Measurements from ENCODE around the gene ACSL3. TPM values are rescaled to one million over a fixed set of nuclear protein-coding genes. Genes with fewer than 3 reads are reported as not detected.
"Not testable (repeated sequence)": the region's sequence is repeated elsewhere in the genome, so short reads cannot be mapped to it uniquely, and the experiment has no call there.

ACSL3 gene
- total RNA-seq, 4 donors from 2014 or later, result 46.5 to 71.6 (median 52.1) TPM

DNA sequence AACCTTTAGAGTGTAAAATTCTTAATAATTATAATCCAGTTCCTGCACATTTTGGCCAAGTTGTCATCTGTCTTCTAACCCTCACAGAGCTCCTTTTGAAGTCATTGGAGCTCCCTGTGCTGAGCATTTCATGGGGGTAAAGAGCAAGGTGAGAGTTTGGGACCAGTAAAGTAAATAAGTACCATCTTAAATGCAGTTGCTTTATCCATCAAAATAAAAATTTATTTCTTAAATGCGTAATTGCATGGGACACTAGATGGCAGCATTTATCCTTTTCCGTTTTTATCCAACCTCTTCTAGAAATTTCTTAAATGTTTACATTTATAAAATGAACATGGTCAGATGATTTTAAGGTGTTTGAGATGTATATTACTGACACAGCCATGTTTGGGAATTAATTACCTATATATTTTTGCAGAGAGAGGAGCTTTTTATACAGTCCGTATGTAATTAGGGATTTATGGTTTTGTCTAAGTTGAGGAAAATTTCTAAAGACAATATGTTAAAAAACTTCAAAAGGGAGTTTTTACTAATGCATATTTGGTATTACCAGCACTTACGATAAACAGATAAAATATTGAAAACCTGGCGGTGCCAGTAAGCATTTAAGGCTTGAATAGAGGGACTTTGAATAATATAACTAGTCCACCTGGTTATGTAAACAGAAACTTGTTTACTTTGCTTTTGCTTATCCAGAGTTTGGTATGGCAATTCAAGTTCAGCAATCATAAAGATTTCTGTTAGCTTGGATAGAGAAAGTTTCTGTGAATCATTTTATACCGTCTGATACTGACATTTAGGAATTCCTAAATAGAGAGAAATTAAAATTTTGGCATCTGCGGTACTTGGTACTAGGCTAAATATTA, 54.5 kb downstream of the ACSL3 start:
- Histone ChIP-seq H3K9me3 (no peaks in the 10 kb centered on the region), H3K4me1 (peaks cover 0 to 52% (median 4%) of the 10 kb centered on the region in 3 donors), H3K36me3 (peaks cover 0 to 44% of the 10 kb centered on the region in 2 donors)

DNA sequence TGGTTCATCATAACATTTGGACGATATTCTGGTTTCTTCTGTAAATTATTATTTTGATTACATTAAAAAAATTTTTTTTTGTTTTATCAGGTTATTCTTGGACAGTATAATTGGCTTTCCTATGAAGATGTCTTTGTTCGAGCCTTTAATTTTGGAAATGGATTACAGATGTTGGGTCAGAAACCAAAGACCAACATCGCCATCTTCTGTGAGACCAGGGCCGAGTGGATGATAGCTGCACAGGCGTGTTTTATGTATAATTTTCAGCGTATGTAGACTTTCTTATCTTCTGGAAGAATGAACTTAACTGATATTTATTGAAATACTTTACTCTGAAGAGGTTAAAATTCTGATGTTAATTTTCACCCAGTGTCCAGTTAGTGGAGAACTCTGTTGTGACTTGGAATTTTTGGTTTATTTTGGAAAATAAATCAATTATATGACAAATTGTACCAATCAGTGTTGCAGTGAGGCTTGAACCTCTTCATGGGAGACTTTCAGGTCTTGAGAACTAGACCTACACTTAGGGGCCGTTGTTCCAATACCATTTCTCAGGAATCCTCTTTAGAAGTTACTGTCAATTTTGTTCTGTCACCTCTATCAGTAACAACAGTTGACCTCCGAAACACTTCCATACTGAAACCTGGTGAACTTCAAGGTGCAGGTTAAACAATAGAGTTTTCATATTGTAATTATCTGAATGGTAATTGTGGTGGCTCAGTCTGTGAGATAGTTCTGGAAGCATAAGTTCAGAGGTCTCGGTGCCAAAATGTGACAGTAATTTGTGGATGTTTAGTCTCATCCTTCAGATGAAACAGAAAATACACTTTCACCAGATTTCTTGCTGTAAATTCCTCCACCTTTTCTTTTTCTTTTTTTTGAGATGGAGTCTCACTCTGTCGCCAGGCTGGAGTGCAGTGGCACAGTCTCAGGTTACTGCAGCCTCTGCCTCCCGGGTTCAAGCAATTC, 55.7 kb downstream of the ACSL3 start:
- 77 to 78% methylated on average over 9 to 11 of the region's 11 CpGs for WGBS, 2 donors (ENCODE audit: low coverage in 1 of 2)

More for the DNA sequence above, 54.5 kb downstream of the ACSL3 start:
- TF ChIP-seq POLR2AphosphoS5 (IDR thresholded peaks at IDR 0.05), result no peak
- TF ChIP-seq, protein P1, sequence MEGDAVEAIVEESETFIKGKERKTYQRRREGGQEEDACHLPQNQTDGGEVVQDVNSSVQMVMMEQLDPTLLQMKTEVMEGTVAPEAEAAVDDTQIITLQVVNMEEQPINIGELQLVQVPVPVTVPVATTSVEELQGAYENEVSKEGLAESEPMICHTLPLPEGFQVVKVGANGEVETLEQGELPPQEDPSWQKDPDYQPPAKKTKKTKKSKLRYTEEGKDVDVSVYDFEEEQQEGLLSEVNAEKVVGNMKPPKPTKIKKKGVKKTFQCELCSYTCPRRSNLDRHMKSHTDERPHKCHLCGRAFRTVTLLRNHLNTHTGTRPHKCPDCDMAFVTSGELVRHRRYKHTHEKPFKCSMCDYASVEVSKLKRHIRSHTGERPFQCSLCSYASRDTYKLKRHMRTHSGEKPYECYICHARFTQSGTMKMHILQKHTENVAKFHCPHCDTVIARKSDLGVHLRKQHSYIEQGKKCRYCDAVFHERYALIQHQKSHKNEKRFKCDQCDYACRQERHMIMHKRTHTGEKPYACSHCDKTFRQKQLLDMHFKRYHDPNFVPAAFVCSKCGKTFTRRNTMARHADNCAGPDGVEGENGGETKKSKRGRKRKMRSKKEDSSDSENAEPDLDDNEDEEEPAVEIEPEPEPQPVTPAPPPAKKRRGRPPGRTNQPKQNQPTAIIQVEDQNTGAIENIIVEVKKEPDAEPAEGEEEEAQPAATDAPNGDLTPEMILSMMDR (IDR thresholded peaks at IDR 0.05), result peak; percentile 31 to 50 (median 42)
- no peak for ATAC-seq
- Histone ChIP-seq H3K4me3 (no peak overlapping the region), H3K27me3 (no peaks in the 10 kb centered on the region), H3K27ac (no peak overlapping the region)
- 72 to 77% methylated on average over 7 of the region's 7 CpGs for WGBS, 2 donors (ENCODE audit: low coverage in 1 of 2)

DNA sequence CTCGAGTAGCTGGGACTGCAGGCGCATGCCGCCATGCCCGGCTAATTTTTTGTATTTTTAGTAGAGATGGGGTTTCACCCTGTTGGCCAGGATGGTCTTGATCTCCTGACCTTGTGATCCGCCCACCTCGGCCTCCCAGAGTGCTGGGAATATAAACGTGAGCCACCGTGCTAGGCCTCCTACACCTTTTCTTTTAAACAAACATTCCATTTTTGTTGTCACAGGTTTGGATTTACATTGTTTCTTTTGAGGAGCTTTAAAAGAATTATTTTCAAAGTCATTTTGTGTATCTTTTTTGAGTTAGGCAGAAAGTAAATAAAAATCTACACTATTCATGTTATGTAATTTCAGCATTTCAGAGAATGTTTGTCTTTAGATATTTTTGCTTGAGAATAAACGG, 56.4 kb downstream of the ACSL3 start:
- not testable (repeated sequence) for ATAC-seq, H3K27ac ChIP-seq, H3K9me3 ChIP-seq, H3K4me3 ChIP-seq, H3K27me3 ChIP-seq
- peaks cover 0 to 45% (median 4%) of the 10 kb centered on the region in 3 donors for H3K4me1 ChIP-seq
- peaks cover 0 to 51% of the 10 kb centered on the region in 2 donors for H3K36me3 ChIP-seq
- WGBS, 2 donors (ENCODE audit: low coverage in 1 of 2), result 69 to 70% methylated on average over 8 to 9 of the region's 9 CpGs

More for the DNA sequence above, 55.7 kb downstream of the ACSL3 start:
- TF ChIP-seq POLR2AphosphoS5 (IDR thresholded peaks at IDR 0.05) (no peak), POLR2A (IDR thresholded peaks at IDR 0.05) (no peak), EP300 (IDR thresholded peaks at IDR 0.05) (no peak)
- TF ChIP-seq, protein P1 (IDR thresholded peaks at IDR 0.05), result no peak
- Histone ChIP-seq H3K27me3 (no peaks in the 10 kb centered on the region), H3K27ac (no peak overlapping the region), H3K4me1 (peaks cover 0 to 52% (median 4%) of the 10 kb centered on the region in 3 donors), H3K4me3 (no peak overlapping the region), H3K9me3 (no peaks in the 10 kb centered on the region), H3K36me3 (peaks cover 0 to 44% of the 10 kb centered on the region in 2 donors)
- no peak for ATAC-seq

DNA sequence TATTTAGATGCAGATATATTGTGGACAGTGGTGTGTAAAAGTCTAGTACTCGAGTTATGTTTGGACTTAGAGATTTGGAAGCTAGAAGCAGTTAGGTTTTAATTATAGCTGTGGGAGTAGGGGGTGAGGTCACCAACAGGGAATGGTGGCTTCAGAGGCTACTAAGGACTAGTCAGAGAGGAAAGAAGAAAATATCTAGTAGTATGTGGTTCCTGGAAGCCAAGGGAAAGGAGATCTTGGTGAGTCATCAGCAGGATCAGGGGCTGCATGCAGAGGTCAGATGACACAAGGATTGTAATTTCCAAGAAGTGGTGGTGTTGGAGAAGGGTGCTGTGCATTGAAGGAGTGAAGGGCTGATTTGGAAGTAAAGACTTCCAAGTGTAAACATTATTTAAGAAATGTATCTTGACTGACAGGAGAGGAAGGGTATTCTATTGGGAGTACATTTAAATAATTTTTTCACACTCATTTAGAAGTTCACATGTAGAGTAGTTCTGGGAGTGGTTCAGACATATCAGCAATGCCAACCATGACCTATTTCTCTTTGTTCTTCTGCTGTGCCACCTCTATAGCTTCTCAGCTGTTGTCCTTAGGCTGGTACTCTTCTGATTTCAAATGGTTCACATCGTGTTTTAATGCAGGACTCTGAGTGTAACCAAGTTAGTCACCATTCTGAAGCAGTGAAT, 59.1 kb downstream of the ACSL3 start:
- WGBS, 2 donors (ENCODE audit: low coverage in 1 of 2), result 52 to 88% methylated on average over 2 of the region's 2 CpGs
- H3K4me1 ChIP-seq, result peaks cover 0 to 23% (median 0%) of the 10 kb centered on the region in 3 donors
- H3K27me3 ChIP-seq, result no peaks in the 10 kb centered on the region
- peak; percentile 39 for ATAC-seq
- no peak overlapping the region for H3K4me3 ChIP-seq
- no peak overlapping the region for H3K27ac ChIP-seq
- H3K9me3 ChIP-seq, result no peaks in the 10 kb centered on the region
- TF ChIP-seq POLR2A (IDR thresholded peaks at IDR 0.05) (no peak), POLR2AphosphoS5 (IDR thresholded peaks at IDR 0.05) (no peak), EP300 (IDR thresholded peaks at IDR 0.05) (no peak)
- TF ChIP-seq, protein P1 (IDR thresholded peaks at IDR 0.05), result no peak
- peaks cover 0 to 72% of the 10 kb centered on the region in 2 donors for H3K36me3 ChIP-seq
